Kidney capillary endothelial cell (primary cell): Measurements from ENCODE around the gene CLEC18B.
A peak's percentile ranks its signal among the peaks of the same experiment; 100 is the strongest.
"Not testable (repeated sequence)": the region's sequence is repeated elsewhere in the genome, so short reads cannot be mapped to it uniquely, and the experiment has no call there.

ENCODE experiments used
- DNase-seq: peaks from one replicate; pipeline ENCODE4 v3.0.0-alpha.2; 2018; ENCODE audit warnings: low spot score

CLEC18B gene

DNA sequence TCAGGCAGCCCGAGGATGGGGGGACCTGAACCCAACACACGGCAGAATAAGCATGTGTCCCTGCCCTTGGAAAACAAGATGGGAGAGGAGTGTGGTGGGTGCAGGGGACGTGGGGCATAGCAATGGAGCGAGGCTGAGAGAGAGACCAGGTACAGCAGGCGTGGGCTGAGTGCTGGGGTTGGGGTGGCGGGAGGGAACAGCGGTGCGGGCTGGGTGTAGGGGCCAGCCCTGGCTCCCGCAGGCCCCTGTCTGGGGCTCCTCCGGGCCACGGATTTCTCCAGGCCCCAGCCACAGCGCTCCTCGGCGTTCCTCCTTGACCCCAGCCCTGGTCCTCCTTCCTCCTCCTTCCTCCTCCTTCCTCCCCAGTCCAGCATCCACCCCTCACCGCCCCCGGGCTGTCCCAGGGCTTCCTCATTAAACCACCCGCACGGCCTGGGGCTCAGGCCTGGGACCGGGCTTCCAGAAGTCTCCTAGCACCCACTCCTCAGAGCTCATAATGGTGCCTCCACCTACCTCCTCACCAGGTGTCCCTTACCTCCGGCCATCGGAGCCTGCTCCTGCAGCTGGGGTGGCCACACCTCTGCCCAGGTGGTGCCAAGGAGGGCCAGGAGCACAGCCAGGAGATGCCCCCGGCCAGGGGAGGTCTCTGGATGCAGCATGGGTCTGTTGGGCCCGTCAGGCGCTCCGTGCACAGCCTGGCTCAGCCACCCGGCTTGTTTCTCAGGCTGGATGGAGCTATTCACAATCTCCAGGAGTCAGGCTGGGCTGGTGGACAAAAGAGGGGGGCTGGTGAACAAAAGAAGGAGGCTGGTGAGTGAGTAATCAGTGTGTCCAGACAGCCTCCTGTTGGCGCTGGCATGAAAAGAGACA, at the start of gene CLEC18B:
Gene CLEC18B, minus strand, starts transcription at position 867 of the 870 bp plus-strand sequence. Its CDS starts 208 bp downstream, at position 659.
- DNase-seq = not testable (repeated sequence)

DNA sequence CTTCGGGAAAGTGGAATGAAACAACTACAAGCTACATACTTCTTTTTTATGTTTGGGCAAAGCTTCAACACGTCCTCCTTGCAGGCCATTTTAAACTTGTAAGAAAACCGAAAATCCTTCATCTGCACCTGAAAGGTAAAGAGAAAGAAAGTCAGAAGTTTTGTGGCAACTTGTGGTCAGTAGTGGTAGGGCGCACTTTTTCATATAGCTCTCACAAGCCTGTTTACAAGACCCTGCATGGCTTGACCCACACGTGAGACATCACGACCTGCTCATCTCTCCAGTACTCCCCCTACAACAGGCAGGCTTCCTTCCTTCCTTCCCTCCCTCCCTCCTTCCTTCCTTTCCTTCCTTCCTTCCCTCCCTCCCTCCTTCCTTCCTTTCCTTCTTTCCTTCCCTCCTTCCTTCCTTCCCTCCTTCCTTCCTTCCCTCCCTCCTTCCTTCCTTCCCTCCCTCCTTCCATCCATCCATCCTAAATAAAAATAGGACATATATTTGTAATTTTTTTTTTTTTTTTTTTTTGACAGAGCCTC, 48.7 kb upstream of the CLEC18B start:
- DNase-seq = no peak

- no peak for DNase-seq
Observed at GRCh38 chr16:74468807-74469525, 47.7 kb upstream of the CLEC18B start.

GRCh38 chr16:74466872-74467271, 45.6 kb upstream of the CLEC18B start:
- DNase-seq = no peak

DNA sequence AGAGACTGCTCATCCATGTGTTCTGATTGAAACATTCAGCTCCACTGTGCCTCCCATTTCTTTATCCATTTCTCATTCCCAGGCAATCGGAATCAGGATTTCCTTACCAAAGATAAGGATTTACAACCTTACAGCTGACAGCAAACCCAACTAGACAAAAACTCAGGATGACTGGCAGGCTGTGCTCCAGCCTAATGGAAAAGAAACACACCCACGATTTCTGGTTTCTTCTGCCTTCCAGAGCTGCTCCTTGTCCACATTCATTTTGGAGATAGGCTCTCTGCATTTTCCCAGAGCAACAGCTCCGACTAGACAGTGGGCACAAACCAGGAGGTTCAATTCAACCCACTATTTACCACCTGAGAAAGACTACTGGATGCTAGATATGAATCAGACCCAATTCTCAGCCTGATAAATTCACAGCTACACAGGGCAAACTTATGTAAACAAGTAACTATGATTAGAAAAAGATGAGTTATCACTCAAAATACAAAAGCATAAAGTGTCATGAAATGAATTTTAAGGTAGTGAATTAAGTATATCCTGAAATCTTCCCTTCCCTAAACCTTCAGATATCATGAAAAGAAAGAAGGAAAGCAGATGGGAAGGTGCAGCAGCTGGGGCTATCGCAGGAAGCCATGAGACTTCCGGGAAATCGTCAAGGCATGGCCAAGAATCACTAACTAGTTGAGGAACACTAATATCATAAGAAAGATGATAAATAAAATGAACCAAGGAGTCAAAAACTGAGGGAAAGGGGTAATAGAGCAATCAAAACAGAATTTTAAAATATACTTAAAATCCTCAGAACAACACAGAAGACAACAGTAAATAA, 44.8 kb upstream of the CLEC18B start:
- no peak for DNase-seq

DNA sequence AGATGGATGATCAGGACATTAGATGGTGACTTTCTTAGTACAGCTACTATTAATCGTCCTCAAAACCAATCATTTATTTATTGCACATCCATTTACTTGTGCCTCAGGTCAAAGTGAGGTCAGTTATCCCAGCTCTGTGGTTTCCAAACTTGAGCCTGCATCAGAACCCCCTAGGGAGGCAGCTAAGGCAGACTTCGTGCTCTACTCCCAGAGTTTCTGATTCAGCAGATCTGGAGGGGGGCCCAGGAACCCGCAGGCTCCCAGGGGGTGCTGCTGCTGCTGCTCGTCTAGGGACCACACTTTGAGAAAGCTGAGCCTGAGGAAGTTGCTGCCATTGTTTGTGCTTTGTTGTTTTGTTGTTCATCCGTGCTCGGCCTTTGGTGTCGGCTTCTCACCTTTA, 44.0 kb upstream of the CLEC18B start:
- no peak for DNase-seq

GRCh38 chr16:74463888-74464287, 42.6 kb upstream of the CLEC18B start:
- no peak for DNase-seq

DNA sequence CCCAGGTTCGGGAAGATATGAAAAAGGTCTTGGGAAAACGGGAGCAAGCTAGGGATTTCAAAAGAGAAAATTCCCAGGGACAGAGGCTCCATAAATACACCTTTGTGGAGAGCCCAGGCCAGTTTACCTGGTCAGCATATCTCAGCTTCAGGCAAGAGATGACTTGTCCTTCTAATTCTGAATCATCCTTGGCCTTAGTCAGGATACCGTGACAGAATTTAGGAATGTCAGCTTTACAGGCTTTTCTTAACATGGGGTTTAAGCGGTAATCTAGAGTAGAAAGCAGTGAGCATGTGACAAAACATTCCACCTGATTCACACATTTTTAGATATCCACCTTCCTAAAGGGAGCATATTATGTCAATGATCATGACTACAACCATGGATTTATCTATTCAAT, 41.1 kb upstream of the CLEC18B start:
- no peak for DNase-seq

DNA sequence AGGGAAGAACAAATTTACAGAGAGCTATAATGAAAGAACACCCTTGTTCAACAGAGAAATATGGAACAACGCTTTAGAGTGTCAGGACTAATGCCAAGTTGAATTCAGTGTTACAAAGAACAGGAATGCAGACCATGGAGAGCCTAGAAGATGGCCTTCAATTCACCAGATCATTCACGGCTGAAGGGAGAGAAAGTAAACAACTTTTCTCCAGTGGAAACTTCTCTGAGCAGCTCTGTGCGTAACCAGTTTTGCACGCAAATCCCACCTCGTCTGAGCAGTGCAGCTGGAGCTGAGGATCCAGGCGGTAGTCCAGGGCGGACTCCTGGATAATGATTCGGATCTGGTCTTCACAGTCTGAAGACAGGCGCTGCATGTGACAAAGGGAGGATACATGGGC, 40.5 kb upstream of the CLEC18B start:
- DNase-seq = no peak

- DNase-seq = no peak
Observed at GRCh38 chr16:74460542-74460941, 39.3 kb upstream of the CLEC18B start.

DNA sequence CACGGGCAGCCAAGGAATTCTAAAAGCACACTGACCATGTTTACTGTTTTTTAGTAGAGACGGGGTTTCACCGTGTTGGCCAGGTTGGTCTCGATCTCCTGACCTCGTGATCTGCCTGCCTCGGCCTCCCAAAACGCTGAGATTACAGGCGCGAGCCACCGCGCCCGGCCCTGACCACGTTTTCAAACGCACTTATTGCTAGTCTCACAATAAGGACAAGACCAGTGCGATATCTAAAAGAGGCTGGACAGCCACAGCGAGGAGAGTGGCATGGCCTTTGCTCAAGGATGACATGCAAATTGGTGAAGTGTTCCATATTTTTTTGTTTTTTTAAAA, 35.0 kb upstream of the CLEC18B start:
- no peak for DNase-seq

DNA sequence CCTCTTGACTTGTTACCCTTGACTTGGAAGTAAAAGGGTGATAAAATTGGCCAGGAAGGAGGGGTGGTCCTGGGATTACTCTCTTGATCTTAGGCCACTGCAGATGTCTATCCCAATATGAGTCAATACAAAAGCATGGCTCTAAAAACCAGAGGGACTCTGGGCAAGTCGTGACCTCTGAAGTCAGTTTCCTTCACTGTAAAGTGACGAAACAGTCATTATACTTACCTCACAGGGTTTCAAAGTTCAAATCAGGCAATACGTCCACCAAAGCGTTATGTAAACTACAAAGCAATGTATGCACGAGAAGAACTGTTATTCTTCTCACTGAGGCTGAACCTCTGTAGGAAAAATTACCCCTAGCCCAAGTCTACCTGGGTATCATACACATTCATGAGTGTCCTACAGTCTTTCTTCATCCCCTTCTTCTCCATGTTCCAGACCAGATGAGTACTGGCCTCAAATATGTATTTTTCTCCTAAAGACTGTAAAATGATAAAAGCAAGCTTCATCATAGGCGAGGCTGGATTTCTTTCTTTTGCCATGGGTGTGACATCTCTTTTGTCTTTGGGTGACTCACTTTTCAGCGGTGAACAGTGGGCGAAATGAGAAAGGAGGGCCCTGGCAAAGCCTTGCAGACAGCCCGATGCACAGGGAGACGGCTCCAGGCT, 34.5 kb upstream of the CLEC18B start:
- DNase-seq = no peak

GRCh38 chr16:74455213-74455612, 33.9 kb upstream of the CLEC18B start:
- DNase-seq = no peak

GRCh38 chr16:74451951-74452758, 30.9 kb upstream of the CLEC18B start:
- peak; percentile 85 for DNase-seq

DNA sequence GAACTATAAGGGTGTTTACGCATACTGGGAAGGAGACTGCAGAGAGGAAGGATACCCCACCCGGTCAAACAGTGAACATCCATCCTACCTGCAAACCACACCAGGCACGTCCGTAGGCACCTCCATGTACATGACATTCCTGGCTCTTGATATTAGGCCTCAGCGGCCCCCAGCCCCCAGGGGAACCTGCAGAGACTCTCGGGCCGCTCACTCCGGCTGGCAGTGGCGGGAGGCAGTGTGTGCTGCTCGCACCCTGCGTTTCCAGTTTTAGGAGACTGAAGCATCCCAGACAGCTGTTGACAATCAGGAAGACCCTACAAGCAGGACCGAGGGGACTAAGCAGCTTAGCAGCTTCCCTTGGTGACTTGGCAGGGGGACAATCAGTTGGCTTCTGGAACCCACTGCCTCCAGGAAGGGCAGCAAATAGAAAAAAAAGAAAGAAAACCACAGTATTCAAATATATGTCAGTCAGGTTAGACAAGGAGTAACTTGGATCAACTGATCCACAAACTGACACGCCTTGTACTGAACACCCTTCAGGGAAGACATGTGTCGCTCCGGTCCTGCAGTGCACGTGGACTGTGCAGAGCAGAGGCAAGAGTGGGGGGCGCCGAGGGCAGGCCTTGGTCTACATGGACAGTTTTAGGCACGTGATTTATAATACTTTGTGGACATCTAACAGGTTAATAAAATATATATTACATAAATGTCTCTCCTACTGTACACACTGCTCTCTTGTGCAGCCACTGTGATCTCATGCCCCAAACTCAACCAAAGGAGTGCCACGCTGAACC, 29.9 kb upstream of the CLEC18B start:
- no peak for DNase-seq

DNA sequence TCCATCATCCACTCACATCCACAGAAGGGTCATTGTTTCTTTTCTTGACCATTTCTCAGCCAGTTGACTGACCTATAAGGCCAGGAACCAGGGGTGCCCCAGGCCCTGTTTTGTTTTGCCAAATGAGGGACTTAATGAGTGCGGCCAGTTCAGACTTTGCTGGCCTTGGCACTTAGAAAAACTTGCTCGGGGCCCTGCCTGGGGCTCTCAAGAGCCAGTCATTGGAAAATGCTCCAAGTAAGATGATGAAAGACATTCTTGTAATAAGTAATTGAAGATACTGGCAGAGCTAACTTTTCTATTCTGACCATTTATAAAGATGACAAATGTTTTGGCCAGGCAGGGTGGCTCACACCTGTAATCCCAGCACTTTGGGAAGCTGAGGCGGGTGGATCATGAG, 29.0 kb upstream of the CLEC18B start:
- no peak for DNase-seq

- peak; percentile 69 for DNase-seq
Observed at GRCh38 chr16:74449470-74449869, 28.2 kb upstream of the CLEC18B start.

DNA sequence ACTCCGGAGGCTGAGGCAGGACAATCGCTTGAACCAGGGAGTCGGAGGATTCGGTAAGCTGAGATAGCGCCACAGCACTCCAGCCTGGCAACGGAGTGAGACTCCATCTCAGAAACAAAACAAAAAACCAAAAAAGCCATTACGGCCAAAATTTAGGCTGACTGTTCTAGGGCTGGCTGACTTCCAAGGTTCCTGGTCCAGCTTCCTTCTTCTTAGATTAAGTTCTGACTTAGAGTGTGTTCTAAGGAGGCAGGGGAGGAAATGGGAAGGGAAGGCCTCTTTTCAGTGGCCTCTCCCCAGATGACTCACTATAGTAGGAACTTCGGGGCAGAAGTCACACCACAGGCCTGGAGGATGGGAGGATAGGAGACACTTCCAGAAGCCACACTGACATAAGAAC, 27.7 kb upstream of the CLEC18B start:
- peak; percentile 94 for DNase-seq

- no peak for DNase-seq
Observed at GRCh38 chr16:74447578-74447977, 26.3 kb upstream of the CLEC18B start.

DNA sequence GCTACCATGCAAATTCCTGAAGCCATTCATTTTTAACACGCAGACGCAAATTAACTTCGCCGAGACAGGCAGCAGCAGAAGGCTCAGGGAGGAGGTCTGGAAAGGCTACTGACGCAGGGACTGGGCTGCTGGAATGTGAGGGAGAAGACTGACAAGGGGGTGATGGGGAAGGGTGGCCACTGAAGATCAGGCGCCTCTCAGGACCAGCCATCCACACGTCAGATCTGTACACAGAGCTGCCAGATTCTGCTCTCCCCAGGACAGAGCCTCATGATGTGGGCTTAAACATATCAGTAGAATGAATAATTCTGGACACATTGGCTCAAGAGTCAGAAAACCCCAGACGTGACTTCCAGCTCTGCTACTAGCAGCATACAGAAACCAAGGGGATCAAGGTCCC, 25.6 kb upstream of the CLEC18B start:
- no peak for DNase-seq
